ENCODE results near the gene ALDH5A1. TPM values are rescaled to one million over a fixed set of nuclear protein-coding genes. Genes with fewer than 3 reads are reported as not detected.

The ALDH5A1 gene
- total RNA-seq, 4 donors from 2014 or later, result 1.5 to 3.4 (median 3.1) TPM

GRCh38 chr6:24497254-24497970 lies 2.6 kb downstream of the ALDH5A1 start:
- Histone ChIP-seq H3K36me3 (peaks cover 0 to 5% of the 10 kb centered on the region in 2 donors), H3K9me3 (no peaks in the 10 kb centered on the region), H3K27ac (no peak overlapping the region), H3K4me1 (peaks cover 0 to 22% (median 5%) of the 10 kb centered on the region in 3 donors), H3K27me3 (no peaks in the 10 kb centered on the region), H3K4me3 (no peak overlapping the region)
- TF ChIP-seq CTCF (IDR thresholded peaks at IDR 0.05) (no peak), POLR2AphosphoS5 (IDR thresholded peaks at IDR 0.05) (no peak), POLR2A (IDR thresholded peaks at IDR 0.05) (no peak), EP300 (IDR thresholded peaks at IDR 0.05) (no peak)
- WGBS, 2 donors (ENCODE audit: low coverage in 1 of 2), result 93 to 98% methylated on average over 7 to 11 of the region's 11 CpGs
- ATAC-seq, result no peak

- 76 to 81% methylated on average over 3 of the region's 3 CpGs for WGBS, 2 donors (ENCODE audit: low coverage in 1 of 2)
These were observed 5.9 kb downstream of the ALDH5A1 start for GRCh38 chr6:24500683-24501082.

GRCh38 chr6:24501374-24501773 lies 6.6 kb downstream of the ALDH5A1 start:
- 70 to 78% methylated on average over 2 of the region's 2 CpGs for WGBS, 2 donors (ENCODE audit: low coverage in 1 of 2)
- no peak for ATAC-seq

More at GRCh38 chr6:24500683-24501082, 5.9 kb downstream of the ALDH5A1 start:
- Histone ChIP-seq H3K27ac (no peak overlapping the region), H3K36me3 (peaks cover 0 to 36% of the 10 kb centered on the region in 2 donors), H3K4me1 (peaks cover 0 to 8% (median 0%) of the 10 kb centered on the region in 3 donors), H3K9me3 (no peaks in the 10 kb centered on the region), H3K27me3 (no peaks in the 10 kb centered on the region), H3K4me3 (no peak overlapping the region)
- no peak for TF ChIP-seq POLR2AphosphoS5 (IDR thresholded peaks at IDR 0.05)
- TF ChIP-seq CTCF (IDR thresholded peaks at IDR 0.05), result no peak
- no peak for TF ChIP-seq POLR2A (IDR thresholded peaks at IDR 0.05)
- no peak for TF ChIP-seq EP300 (IDR thresholded peaks at IDR 0.05)
- no peak for ATAC-seq

DNA sequence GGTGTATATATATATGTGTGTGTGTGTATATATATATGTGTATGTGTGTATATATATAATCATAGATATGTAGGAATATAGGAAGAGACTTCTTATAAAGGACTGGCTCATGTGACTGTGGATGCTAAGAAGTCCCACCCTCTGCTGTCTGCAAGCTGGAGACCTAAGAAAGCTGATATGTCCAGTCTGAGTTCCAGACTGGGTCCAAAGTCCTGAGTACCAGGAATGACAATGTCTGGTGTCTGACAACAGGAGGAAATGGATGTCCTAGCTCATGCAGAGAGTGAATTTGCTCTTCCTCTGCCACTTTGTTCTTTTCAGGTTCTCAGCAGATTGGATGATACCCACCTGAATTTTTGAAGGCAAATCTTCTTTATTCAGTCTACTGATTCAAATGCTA lies 7.1 kb downstream of the ALDH5A1 start:
- no peaks in the 10 kb centered on the region for H3K27me3 ChIP-seq
- H3K4me1 ChIP-seq, result no peaks in the 10 kb centered on the region
- H3K27ac ChIP-seq, result no peak overlapping the region
- H3K36me3 ChIP-seq, result peaks cover 0 to 48% of the 10 kb centered on the region in 2 donors
- H3K4me3 ChIP-seq, result no peak overlapping the region
- ATAC-seq, result no peak
- no peaks in the 10 kb centered on the region for H3K9me3 ChIP-seq
- TF ChIP-seq POLR2A (IDR thresholded peaks at IDR 0.05) (no peak), EP300 (IDR thresholded peaks at IDR 0.05) (no peak)

More at GRCh38 chr6:24501374-24501773, 6.6 kb downstream of the ALDH5A1 start:
- no peaks in the 10 kb centered on the region for H3K9me3 ChIP-seq
- H3K4me3 ChIP-seq, result no peak overlapping the region
- no peaks in the 10 kb centered on the region for H3K27me3 ChIP-seq
- TF ChIP-seq POLR2A (IDR thresholded peaks at IDR 0.05) (no peak), POLR2AphosphoS5 (IDR thresholded peaks at IDR 0.05) (no peak), EP300 (IDR thresholded peaks at IDR 0.05) (no peak), CTCF (IDR thresholded peaks at IDR 0.05) (no peak)
- peaks cover 0 to under 1% (median 0%) of the 10 kb centered on the region in 3 donors for H3K4me1 ChIP-seq
- H3K27ac ChIP-seq, result no peak overlapping the region
- peaks cover 0 to 43% of the 10 kb centered on the region in 2 donors for H3K36me3 ChIP-seq

GRCh38 chr6:24504287-24504648 lies 9.5 kb downstream of the ALDH5A1 start:
- WGBS, 2 donors (ENCODE audit: low coverage in 1 of 2), result 100% methylated on average over 1 of the region's 1 CpG
- Histone ChIP-seq H3K4me3 (no peak overlapping the region), H3K9me3 (no peaks in the 10 kb centered on the region), H3K27ac (no peak overlapping the region), H3K4me1 (no peaks in the 10 kb centered on the region), H3K27me3 (no peaks in the 10 kb centered on the region), H3K36me3 (peaks cover 0 to 72% of the 10 kb centered on the region in 2 donors)
- TF ChIP-seq CTCF (IDR thresholded peaks at IDR 0.05) (no peak), EP300 (IDR thresholded peaks at IDR 0.05) (no peak), POLR2AphosphoS5 (IDR thresholded peaks at IDR 0.05) (no peak), POLR2A (IDR thresholded peaks at IDR 0.05) (no peak)
- ATAC-seq, result no peak

Data from gastroesophageal sphincter (tissue), 4 donors.